NCI-H345 treated with DMSO at 0.1 percent for 48 hours (cell line): ENCODE measurements around the gene RHNO1.
"Not testable (repeated sequence)": the region's sequence is repeated elsewhere in the genome, so short reads cannot be mapped to it uniquely, and the experiment has no call there.

Source experiments
- DNase-seq: peaks from one replicate; lab custom pipeline; 2025; ENCODE audit not compliant: unreplicated experiment; lab: John Stamatoyannopoulos, UW

The RHNO1 gene

GRCh38 chr12:2858334-2858733, 18.7 kb upstream of the RHNO1 start:
- no peak for DNase-seq

- no peak for DNase-seq
Observed at GRCh38 chr12:2858944-2859421, 18.0 kb upstream of the RHNO1 start.

DNA sequence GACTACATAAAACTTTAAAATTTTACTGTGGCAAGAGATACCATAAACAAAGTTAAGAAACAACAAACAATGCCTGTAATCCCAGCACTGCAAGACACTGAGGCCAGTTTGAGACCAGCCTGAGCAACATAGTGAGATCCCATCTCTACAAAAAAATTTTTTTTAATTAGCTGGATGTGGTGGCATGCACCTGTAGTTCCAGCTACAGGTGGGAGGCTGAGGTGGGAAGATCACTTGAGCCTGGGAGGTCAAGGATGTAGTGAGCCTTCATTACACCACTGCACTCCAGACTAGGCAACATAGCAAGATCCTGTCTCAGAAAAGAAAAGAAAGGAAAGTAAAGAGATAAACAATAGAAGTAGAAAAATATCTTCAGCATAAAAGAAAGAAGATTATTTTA, 16.9 kb upstream of the RHNO1 start:
- DNase-seq: no peak

GRCh38 chr12:2862876-2863275, 14.1 kb upstream of the RHNO1 start:
- DNase-seq: no peak

- DNase-seq: not testable (repeated sequence)
Observed at GRCh38 chr12:2863402-2863801, 13.6 kb upstream of the RHNO1 start.

- DNase-seq: no peak
Observed at GRCh38 chr12:2864198-2864597, 12.8 kb upstream of the RHNO1 start.

DNA sequence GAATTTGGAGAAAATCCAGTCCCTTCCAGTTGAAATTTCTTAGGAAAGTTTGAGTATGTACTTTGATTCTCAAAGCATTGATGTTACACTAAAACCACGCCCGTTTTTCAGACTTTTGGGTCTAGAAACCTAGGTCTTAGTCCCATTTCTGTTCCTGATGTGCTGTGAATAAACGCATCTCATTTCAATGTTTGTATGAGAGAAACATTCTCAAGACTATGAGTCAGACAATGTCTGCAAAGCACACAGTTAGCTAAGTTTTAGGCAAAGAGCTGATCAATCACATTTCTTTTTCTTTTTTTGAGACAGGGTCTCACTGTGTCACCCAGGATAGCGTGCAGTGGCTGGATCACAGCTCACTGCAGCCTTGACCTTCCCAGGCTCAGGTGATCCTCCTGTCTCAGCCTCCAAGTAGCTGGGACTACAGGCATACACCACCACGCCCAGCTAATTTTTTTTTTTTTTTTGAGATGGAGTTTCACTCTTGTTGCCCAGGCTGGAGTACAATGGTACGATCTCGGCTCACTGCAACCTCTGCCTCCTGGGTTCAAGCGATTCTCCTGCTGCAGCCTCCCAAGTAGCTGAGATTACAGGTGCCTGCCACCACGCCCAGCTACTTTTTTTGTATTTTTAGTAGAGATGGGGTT, 7.9 kb upstream of the RHNO1 start:
- DNase-seq: not testable (repeated sequence)

- DNase-seq: peak; percentile 17
Observed at GRCh38 chr12:2876431-2877046, 484 bp upstream of the RHNO1 start.

- peak; percentile 9 for DNase-seq
Observed at GRCh38 chr12:2877953-2878732, 1.1 kb downstream of the RHNO1 start.

DNA sequence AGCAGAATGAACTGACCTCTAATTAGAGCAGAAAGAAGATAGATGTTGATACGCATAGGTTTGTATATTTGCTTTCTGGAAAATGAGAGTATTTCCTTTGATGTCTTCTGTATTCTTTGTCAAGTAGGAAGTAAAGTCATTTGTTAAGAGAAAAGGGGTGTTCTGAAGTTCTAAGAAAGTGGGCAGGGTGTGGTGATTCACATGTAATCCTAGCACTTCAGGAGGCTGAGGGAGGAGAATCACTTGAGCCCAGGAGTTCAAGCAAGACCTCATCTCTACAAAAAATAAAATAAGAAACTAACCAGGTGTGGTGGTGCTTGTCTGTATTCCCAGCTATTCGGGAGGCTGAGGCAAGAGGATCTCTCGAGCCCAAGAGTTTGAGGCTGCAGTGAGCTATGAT, 2.8 kb downstream of the RHNO1 start:
- DNase-seq: no peak

DNA sequence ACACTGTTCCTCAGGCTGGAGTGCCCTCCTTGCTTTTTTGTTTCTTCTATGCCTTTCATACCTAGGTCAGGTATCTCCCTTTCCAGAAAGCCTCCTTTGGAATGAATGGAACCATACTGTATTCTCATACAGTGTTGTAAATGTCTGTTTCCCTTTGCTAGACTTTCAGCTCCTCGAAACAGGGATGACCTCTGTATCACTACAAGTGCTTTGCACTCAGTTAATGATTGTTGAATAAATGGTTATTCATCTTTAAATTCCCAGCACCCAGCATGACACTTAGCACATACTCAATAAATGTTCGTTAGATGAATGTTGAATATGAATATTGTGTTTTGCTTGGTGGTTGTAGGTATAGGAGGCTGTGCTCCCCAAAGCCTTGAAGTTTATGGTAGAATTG, 7.8 kb downstream of the RHNO1 start:
- no peak for DNase-seq

- DNase-seq: no peak
Observed at GRCh38 chr12:2886768-2887450, 9.9 kb downstream of the RHNO1 start.

DNA sequence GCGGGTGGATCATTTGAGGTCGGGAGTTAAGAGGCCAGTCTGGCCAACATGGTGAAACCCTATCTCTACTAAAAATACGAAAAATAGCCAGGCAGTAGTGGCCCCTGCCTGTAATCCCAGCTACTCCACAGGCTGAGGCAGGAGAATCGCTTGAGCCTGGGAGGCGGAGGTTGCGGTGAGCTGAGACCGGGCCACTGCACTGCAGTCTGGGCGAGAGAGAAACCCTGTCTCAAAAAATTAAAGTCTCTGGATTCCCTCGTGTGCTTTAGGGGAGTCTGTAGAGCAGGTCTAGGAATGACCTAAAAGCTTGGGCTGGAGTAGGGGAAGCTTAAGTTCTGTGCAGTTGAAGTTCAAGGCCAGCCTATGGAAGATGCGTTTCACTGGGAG, 13.0 kb downstream of the RHNO1 start:
- DNase-seq: no peak

DNA sequence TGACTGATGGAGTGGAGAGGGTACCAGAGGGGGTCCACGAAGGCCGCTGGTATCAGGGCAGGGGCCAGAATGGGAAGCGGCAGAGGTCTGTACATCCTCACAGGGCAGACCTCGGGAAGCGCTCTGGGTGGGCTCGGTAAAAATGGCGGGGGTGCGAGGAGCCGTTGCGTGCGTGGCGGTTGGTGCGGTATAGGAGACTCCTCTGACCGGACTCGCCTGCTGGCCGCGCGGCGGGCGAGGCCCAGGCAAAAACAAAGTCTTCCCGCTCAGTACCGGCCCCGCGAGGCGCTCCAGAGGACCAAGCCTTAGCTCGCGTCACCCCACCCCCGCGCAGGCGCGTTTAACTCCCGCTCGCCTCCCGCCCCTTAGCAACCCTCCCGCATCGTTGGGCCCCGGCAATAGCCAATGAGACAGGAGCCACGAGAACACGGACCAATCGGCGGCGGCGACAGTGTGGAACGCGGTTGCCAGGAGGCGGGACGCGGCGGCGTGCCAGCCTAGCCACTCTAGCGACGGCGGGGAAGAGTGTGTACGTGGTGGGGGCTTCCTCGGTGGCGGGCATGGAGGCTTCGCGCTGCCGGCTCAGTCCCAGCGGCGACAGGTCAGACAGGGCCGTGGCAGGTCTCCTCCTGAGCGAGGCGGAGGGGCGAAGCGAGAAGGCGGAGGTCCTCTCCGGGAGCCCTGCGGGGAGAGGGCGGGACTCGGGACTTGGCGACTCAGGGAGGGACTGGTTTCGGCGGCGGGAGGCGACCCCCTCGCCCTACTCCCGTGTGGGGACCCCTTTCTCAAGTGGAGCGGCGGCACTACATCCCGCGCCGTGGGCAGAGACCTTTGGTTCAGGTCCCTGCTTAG, 13.6 kb downstream of the RHNO1 start, which contains the start of gene TULP3:
Gene TULP3 (plus strand): TSS at position 504 of the 852 bp plus-strand sequence. CDS start 57 bp downstream, at position 561.
- DNase-seq: peak; percentile 96

DNA sequence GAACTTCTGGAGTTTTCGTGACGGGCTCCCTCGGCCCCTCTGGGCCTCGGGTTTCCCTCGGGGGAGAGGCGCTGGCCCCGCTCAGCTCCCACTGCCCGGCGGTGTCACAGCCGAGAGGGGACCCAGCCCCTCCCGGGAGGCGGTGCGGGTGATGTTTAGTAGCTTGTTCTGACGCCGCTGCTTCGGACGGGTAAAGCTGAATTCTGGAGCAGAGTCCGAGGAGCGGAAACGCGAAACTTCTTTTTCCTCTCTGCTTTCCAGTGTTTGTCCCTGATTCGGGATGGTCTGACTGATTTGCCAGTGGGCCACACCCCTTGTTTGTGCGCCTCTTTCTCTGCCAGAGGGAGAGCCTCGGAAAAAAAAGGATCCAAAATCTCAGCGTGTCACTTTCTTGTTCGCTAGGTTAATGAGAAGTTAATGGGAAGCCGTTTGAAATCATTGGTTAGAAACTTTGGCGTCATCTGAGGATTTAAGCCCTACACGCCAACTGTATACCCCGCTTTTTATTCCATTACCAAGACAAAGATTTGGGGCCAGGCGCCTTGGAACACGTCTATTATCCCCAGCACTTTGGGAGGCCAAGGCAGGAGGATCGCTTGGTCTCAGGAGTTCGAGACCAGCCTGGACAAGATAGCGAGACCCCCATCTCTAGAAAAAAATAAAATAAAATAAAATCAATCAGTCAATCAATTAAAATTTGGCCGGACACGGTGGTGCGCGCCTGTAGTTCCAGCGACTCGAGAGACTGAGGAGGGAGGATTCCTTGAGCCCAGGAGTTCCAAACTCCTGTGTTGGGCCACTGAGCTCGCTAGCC, 14.4 kb downstream of the RHNO1 start:
- peak; percentile 37 for DNase-seq

DNA sequence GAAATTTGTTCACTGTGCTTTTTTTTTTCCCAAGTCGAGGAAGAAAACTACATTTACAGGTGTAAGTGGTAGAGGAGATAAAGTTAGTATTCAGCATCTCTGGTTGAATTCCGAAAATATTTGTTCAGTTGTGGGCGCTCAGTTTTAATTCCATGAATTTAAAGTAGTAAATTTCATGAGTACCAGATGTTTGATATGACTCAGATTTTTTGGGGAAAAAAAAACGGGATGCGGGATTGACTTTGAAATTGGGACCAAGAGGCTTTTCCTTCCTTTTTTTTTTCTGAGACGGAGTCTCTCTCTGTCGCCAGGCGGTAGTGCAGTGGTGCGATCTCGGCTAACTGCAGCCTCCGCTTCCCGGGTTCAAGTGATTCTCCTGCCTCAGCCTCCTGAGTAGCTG, 15.2 kb downstream of the RHNO1 start:
- no peak for DNase-seq

DNA sequence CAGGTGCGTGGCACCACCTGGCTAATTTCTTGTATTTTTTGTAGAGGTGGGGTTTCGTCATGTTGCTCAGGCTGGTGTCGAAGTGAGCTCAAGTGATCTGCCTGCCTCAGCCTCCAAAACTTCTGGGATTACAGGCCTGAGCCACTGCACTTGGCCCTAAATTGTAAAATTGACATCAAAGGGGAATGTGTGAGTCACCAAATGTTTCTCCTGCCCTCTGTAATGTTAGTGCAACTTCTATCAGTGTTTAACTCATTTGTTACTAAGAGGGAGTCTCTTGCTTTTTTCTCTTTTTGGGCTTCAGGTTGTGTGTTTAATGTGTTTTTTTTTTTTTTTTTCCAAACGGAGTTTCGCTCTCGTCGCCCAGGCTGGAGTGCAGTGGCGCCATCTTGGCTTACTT, 16.0 kb downstream of the RHNO1 start:
- no peak for DNase-seq

DNA sequence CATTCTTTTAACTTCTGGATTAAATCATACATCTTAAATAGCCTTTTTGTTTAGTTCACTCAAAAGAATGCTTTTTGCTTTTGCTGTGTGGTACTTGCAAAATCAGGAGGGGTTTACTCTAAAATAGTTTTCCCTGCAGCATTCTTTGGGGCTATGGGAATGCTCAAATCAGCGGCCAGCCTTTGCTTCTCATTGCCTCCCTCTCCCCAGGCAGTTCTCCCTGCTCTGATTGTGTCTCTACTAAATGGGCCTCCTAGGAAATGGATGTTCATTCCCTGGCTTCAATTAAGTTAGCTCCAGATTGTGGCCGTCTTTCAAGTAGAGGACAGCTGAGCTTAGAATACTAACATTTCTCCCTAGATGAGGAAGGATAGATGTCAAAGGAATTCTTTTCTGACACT, 18.0 kb downstream of the RHNO1 start:
- no peak for DNase-seq

GRCh38 chr12:2895511-2895910, 18.5 kb downstream of the RHNO1 start:
- DNase-seq: no peak

- DNase-seq: no peak
Observed at GRCh38 chr12:2897418-2897817, 20.4 kb downstream of the RHNO1 start.
